ENCODE measurements around the gene RGS6. TPM values are rescaled to one million over a fixed set of nuclear protein-coding genes. Genes with fewer than 3 reads are reported as not detected.

The RGS6 gene
- total and polyA plus RNA-seq, 4 donors: 0.06 to 5.3 (median 0.17) TPM; not detected in 1

- no peak for TF ChIP-seq RXRA (IDR thresholded peaks at IDR 0.05)
- TF ChIP-seq FOXA2 (IDR thresholded peaks at IDR 0.05): no peak
- no peak for TF ChIP-seq TAF1 (conservative IDR thresholded peaks at IDR 0.05)
- TF ChIP-seq NR2F2 (IDR thresholded peaks at IDR 0.05): no peak
- TF ChIP-seq, protein P1, sequence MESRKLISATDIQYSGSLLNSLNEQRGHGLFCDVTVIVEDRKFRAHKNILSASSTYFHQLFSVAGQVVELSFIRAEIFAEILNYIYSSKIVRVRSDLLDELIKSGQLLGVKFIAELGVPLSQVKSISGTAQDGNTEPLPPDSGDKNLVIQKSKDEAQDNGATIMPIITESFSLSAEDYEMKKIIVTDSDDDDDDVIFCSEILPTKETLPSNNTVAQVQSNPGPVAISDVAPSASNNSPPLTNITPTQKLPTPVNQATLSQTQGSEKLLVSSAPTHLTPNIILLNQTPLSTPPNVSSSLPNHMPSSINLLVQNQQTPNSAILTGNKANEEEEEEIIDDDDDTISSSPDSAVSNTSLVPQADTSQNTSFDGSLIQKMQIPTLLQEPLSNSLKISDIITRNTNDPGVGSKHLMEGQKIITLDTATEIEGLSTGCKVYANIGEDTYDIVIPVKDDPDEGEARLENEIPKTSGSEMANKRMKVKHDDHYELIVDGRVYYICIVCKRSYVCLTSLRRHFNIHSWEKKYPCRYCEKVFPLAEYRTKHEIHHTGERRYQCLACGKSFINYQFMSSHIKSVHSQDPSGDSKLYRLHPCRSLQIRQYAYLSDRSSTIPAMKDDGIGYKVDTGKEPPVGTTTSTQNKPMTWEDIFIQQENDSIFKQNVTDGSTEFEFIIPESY (IDR thresholded peaks at IDR 0.05): no peak
- no peak for TF ChIP-seq EGR1 (IDR thresholded peaks at IDR 0.05; ENCODE audit: low read depth in 2 of 2)
- TF ChIP-seq, protein P2, sequence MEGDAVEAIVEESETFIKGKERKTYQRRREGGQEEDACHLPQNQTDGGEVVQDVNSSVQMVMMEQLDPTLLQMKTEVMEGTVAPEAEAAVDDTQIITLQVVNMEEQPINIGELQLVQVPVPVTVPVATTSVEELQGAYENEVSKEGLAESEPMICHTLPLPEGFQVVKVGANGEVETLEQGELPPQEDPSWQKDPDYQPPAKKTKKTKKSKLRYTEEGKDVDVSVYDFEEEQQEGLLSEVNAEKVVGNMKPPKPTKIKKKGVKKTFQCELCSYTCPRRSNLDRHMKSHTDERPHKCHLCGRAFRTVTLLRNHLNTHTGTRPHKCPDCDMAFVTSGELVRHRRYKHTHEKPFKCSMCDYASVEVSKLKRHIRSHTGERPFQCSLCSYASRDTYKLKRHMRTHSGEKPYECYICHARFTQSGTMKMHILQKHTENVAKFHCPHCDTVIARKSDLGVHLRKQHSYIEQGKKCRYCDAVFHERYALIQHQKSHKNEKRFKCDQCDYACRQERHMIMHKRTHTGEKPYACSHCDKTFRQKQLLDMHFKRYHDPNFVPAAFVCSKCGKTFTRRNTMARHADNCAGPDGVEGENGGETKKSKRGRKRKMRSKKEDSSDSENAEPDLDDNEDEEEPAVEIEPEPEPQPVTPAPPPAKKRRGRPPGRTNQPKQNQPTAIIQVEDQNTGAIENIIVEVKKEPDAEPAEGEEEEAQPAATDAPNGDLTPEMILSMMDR (IDR thresholded peaks at IDR 0.05; ENCODE audit: low read depth, low read length, missing input control): no peak
- no peak for TF ChIP-seq FOXA1 (IDR thresholded peaks at IDR 0.05)
- TF ChIP-seq GABPA (IDR thresholded peaks at IDR 0.05 in 1 of 2, conservative IDR thresholded peaks at IDR 0.05 in 1 of 2): no peak
- TF ChIP-seq YY1 (IDR thresholded peaks at IDR 0.05): no peak
- TF ChIP-seq, protein P3, sequence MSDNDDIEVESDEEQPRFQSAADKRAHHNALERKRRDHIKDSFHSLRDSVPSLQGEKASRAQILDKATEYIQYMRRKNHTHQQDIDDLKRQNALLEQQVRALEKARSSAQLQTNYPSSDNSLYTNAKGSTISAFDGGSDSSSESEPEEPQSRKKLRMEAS (IDR thresholded peaks at IDR 0.05): no peak
- TF ChIP-seq SP1 (IDR thresholded peaks at IDR 0.05): no peak
- no peak for TF ChIP-seq HNF4A (conservative IDR thresholded peaks at IDR 0.05)
- TF ChIP-seq ATF3 (IDR thresholded peaks at IDR 0.05): no peak
- Histone ChIP-seq H3K9me3 (ENCODE audit: control insufficient read depth in 4 of 4, low read length in 3 of 4) (peaks cover 0 to 2% (median 0%) of the 10 kb centered on the region in 4 donors), H3K27ac (ENCODE audit: low read depth in 1 of 2, low read length in 2 of 2) (no peak overlapping the region), H3K36me3 (ENCODE audit: control insufficient read depth in 4 of 4, insufficient read depth in 3 of 4, low read depth in 1 of 4, low read length in 3 of 4) (no peaks in the 10 kb centered on the region), H3K27me3 (ENCODE audit: control insufficient read depth in 4 of 4, insufficient read depth in 4 of 4, low read length in 3 of 4) (peaks cover 0 to 6% (median 2%) of the 10 kb centered on the region in 4 donors), H3K9ac (ENCODE audit: low read depth in 1 of 2, low read length in 2 of 2) (no peak overlapping the region), H3K4me1 (ENCODE audit: control insufficient read depth in 4 of 4, insufficient read depth in 4 of 4, low read length in 3 of 4) (no peaks in the 10 kb centered on the region), H3K4me3 (ENCODE audit: low read depth in 1 of 3, low read length in 3 of 3) (no peak overlapping the region)
- DNase-seq (ENCODE audit: low spot score): no peak
- WGBS: 92% methylated on average over 6 of the region's 6 CpGs
Observed at GRCh38 chr14:72471346-72471745, 539.1 kb downstream of the RGS6 start.

- no peak overlapping the region for H3K4me3 ChIP-seq (ENCODE audit: low read depth in 1 of 3, low read length in 3 of 3)
- H3K36me3 ChIP-seq (ENCODE audit: control insufficient read depth in 4 of 4, insufficient read depth in 3 of 4, low read depth in 1 of 4, low read length in 3 of 4): no peaks in the 10 kb centered on the region
- no peak overlapping the region for H3K27ac ChIP-seq (ENCODE audit: low read depth in 1 of 2, low read length in 2 of 2)
- WGBS: 91% methylated on average over 14 of the region's 14 CpGs
- no peak for DNase-seq (ENCODE audit: low spot score)
- H3K27me3 ChIP-seq (ENCODE audit: control insufficient read depth in 4 of 4, insufficient read depth in 4 of 4, low read length in 3 of 4): peaks cover 0 to 6% (median 2%) of the 10 kb centered on the region in 4 donors
- no peak overlapping the region for H3K9ac ChIP-seq (ENCODE audit: low read depth in 1 of 2, low read length in 2 of 2)
- no peaks in the 10 kb centered on the region for H3K4me1 ChIP-seq (ENCODE audit: control insufficient read depth in 4 of 4, insufficient read depth in 4 of 4, low read length in 3 of 4)
- H3K9me3 ChIP-seq (ENCODE audit: control insufficient read depth in 4 of 4, low read length in 3 of 4): no peaks in the 10 kb centered on the region
- TF ChIP-seq GABPA (IDR thresholded peaks at IDR 0.05 in 1 of 2, conservative IDR thresholded peaks at IDR 0.05 in 1 of 2) (no peak), EGR1 (IDR thresholded peaks at IDR 0.05; ENCODE audit: low read depth in 2 of 2) (no peak), JUND (IDR thresholded peaks at IDR 0.05) (no peak), FOXA2 (IDR thresholded peaks at IDR 0.05) (no peak), HNF4A (conservative IDR thresholded peaks at IDR 0.05) (no peak), HNF4G (IDR thresholded peaks at IDR 0.05) (no peak), RXRA (IDR thresholded peaks at IDR 0.05) (no peak), TAF1 (conservative IDR thresholded peaks at IDR 0.05) (no peak), SP1 (IDR thresholded peaks at IDR 0.05) (no peak), RAD21 (IDR thresholded peaks at IDR 0.05) (no peak), FOXA1 (IDR thresholded peaks at IDR 0.05) (no peak), ATF3 (IDR thresholded peaks at IDR 0.05) (no peak), NR2F2 (IDR thresholded peaks at IDR 0.05) (no peak)
- TF ChIP-seq, protein P4, sequence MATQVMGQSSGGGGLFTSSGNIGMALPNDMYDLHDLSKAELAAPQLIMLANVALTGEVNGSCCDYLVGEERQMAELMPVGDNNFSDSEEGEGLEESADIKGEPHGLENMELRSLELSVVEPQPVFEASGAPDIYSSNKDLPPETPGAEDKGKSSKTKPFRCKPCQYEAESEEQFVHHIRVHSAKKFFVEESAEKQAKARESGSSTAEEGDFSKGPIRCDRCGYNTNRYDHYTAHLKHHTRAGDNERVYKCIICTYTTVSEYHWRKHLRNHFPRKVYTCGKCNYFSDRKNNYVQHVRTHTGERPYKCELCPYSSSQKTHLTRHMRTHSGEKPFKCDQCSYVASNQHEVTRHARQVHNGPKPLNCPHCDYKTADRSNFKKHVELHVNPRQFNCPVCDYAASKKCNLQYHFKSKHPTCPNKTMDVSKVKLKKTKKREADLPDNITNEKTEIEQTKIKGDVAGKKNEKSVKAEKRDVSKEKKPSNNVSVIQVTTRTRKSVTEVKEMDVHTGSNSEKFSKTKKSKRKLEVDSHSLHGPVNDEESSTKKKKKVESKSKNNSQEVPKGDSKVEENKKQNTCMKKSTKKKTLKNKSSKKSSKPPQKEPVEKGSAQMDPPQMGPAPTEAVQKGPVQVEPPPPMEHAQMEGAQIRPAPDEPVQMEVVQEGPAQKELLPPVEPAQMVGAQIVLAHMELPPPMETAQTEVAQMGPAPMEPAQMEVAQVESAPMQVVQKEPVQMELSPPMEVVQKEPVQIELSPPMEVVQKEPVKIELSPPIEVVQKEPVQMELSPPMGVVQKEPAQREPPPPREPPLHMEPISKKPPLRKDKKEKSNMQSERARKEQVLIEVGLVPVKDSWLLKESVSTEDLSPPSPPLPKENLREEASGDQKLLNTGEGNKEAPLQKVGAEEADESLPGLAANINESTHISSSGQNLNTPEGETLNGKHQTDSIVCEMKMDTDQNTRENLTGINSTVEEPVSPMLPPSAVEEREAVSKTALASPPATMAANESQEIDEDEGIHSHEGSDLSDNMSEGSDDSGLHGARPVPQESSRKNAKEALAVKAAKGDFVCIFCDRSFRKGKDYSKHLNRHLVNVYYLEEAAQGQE (IDR thresholded peaks at IDR 0.05): no peak
- TF ChIP-seq, protein P1 (IDR thresholded peaks at IDR 0.05): no peak
- TF ChIP-seq, protein P2 (IDR thresholded peaks at IDR 0.05; ENCODE audit: low read depth, low read length, missing input control): no peak
- TF ChIP-seq, protein P3 (IDR thresholded peaks at IDR 0.05): no peak
Observed at GRCh38 chr14:72472845-72473244, 540.6 kb downstream of the RGS6 start.
